ENCODE results near the gene GIPC1.

GIPC1 gene

DNA sequence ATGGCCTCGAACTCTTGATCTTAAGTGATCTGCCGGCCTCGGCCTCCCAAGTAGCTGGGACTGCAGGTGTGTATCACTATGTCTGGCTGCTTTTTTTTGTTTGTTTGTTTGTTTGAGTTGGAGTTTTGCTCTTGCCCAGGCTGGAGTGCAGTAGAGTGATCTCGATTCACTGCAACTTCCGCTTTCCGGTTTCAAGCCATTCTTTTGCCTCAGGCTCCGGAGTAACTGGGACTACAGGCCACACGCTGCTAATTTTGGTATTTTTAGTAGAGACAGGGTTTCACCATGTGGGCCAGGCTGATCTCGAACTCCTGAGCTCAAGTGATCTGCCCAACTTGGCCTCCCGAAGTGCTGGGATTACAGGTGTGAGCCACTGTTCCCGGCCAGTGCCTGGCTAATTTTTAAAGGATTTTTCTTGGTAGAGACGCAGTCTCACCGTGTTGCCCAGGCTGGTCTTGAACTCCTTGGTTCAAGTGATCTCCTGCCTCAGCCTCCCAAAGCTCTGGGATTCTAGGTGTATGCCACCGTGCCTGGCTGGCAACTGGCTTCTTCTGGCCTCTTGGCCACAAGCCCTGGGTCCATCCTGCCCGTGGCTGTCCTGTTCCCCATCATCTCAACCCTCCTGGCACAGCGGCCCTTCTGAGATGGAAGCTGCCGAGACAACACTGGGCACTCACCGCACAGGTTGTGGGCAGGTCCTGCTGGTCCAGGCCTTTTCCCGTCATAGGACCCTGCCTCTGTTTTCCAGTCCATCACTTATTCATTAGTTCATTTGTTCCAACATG, 45.0 kb upstream of the GIPC1 start:
- no peak for DNase-seq (ENCODE audit: low read depth in 2 of 2)
- H3K4me3 ChIP-seq (replicated peaks in 1 of 2; ENCODE audit: low read depth in 2 of 2, low read length in 2 of 2) = no peak overlapping the region
- TF ChIP-seq, protein P1, sequence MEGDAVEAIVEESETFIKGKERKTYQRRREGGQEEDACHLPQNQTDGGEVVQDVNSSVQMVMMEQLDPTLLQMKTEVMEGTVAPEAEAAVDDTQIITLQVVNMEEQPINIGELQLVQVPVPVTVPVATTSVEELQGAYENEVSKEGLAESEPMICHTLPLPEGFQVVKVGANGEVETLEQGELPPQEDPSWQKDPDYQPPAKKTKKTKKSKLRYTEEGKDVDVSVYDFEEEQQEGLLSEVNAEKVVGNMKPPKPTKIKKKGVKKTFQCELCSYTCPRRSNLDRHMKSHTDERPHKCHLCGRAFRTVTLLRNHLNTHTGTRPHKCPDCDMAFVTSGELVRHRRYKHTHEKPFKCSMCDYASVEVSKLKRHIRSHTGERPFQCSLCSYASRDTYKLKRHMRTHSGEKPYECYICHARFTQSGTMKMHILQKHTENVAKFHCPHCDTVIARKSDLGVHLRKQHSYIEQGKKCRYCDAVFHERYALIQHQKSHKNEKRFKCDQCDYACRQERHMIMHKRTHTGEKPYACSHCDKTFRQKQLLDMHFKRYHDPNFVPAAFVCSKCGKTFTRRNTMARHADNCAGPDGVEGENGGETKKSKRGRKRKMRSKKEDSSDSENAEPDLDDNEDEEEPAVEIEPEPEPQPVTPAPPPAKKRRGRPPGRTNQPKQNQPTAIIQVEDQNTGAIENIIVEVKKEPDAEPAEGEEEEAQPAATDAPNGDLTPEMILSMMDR (IDR thresholded peaks at IDR 0.05; ENCODE audit: low read depth, low read length) = no peak

DNA sequence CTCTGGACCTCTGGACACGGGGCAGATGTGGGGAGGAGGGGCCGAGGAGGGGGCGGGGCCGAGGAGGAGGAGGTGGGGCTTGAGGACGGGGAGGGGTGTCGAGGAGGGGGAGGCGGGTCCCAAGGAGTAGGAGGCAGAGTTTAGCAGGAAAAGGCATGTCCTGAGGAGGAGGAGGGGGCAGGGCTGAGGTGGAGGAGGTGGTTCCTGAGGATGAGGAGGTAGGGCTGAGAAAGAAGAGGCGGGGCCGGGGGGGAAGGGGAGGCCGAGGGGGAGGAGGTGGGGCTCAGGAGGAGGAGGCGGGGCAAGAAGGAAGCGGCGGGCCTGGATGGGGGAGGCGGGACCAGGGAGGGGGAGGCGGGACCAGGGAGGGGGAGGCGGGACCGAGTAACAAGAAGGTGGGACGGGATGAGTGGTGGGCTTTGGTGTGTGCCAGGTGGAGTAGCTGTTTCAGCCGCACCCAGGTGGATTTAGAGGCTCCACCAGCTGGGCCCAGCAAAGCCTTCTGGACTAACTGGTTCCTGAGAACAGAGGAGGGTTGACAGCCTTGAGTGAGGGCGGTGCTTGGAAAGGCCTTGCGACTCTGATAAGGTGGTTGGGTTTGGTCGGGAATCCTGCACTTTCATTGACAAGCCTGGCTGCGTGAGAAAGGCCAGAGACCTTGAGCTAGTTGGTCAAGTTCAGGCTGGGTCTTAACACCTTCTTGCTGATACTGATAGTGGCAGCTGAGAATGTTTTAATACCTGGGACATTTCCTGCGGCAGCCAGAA, 41.2 kb upstream of the GIPC1 start:
- TF ChIP-seq, protein P1 (IDR thresholded peaks at IDR 0.05; ENCODE audit: low read depth, low read length) = no peak
- peak; percentile 59 to 90 for DNase-seq (ENCODE audit: low read depth in 2 of 2)
- H3K4me3 ChIP-seq (replicated peaks in 1 of 2; ENCODE audit: low read depth in 2 of 2, low read length in 2 of 2) = peak overlapping the region in 1 of 2 donors; percentile 16

DNA sequence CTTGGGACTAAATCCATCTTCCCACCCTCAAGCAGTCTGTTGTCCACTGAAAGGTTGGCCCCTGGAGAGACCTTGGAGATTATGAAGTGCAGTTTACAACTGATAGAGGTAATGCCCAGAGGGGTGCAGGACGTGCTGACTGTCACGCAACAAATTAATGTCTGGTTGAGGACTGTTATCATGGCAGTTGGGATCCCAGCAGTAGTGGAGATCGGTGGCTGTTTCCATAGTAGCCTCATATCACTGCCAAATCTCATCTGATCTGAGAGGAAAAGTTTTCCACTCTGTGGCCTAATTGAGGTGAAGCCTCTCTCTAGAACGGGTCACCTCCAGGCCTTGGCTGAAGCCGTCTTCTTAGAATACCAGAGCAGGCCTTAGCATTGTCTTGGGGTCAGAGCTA, 37.5 kb upstream of the GIPC1 start:
- TF ChIP-seq, protein P1 (IDR thresholded peaks at IDR 0.05; ENCODE audit: low read depth, low read length) = no peak
- DNase-seq (ENCODE audit: low read depth in 2 of 2) = no peak
- no peak overlapping the region for H3K4me3 ChIP-seq (replicated peaks in 1 of 2; ENCODE audit: low read depth in 2 of 2, low read length in 2 of 2)

DNA sequence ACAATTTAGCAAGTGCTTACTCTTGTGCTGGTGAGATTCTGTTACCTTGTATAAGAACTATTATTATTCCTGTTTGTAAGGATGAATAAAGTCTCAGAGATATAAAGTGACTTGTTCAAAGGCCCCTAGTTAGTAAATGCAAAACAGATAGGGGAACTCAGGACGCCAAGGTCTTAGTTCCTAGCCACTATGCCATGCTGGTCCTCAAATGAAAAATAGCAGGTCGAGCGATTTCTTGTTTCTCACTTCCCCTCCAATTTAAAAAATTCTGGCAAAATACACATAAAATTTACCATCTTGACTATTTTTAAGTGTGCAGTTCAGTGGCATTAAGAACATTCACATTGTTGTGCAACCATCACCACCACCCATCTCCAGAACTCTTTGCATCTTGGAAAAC, 34.6 kb upstream of the GIPC1 start:
- DNase-seq (ENCODE audit: low read depth in 2 of 2) = no peak
- peak overlapping the region in 1 of 2 donors; percentile 92 for H3K4me3 ChIP-seq (replicated peaks in 1 of 2; ENCODE audit: low read depth in 2 of 2, low read length in 2 of 2)
- TF ChIP-seq, protein P1 (IDR thresholded peaks at IDR 0.05; ENCODE audit: low read depth, low read length) = no peak

DNA sequence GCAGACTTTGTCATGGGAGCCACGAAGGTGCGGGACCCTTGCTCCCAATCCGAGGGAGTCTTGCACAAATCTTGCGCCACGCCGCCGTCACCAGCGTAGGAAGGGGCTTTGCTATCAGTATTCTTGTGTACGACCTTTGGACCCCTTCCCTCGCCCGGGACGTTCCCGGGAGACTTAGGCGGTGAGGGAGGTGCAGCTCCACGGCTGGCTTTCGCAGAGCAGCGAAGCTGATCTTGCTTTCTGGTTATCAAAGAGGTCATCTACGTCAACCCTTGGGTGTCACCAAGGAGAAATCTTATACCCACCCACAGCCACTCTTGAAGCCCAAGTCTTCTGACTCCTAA, 34.0 kb upstream of the GIPC1 start:
- DNase-seq (ENCODE audit: low read depth in 2 of 2) = no peak
- TF ChIP-seq, protein P1 (IDR thresholded peaks at IDR 0.05; ENCODE audit: low read depth, low read length) = no peak
- peak overlapping the region; percentile 92 to 97 for H3K4me3 ChIP-seq (replicated peaks in 1 of 2; ENCODE audit: low read depth in 2 of 2, low read length in 2 of 2)

DNA sequence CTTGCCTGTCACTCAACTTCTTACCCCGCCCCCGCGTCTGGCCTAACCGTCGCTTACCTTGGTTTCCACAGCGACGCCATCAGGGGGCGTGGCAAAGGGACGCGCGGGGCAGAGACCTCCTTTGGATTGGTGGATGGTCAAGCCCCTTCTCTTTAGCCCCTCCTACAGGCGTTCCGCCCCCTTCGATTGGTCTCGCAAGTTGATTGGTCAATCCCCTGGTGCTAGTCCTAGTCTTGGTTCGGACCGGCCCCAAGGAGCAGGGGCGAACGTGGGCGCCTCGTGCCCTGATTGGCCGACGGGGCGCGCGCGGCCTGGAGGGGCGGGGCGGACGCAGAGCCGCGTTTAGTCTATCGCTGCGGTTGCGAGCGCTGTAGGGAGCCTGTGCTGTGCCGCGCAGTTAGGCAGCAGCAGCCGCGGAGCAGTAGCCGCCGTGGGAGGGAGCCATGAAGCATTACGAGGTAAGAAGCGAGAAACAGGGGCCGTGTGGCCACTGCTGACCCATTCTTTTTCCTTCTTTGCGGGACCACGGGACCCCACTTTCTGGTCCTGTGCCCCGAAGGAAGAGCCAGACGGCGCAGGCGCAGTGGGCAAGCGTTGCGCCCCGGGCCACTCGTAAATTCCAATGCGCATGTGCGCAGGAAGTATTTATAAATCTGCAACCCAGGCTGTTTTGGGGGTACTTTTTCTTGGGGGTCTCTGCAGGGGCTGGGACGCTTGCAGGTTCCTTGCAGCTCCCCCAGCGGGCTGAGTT, 33.5 kb upstream of the GIPC1 start, which contains the start of gene TECR:
TECR (plus strand) TSS at position 341 of the 751 bp plus-strand sequence; CDS start at position 444, 103 bp downstream.
- H3K4me3 ChIP-seq (replicated peaks in 1 of 2; ENCODE audit: low read depth in 2 of 2, low read length in 2 of 2) = peak within 1 kb of the TSS; percentile 92 to 97
- peak; percentile 100 for DNase-seq (ENCODE audit: low read depth in 2 of 2)
- TF ChIP-seq, protein P1 (IDR thresholded peaks at IDR 0.05; ENCODE audit: low read depth, low read length) = no peak

Data from cardiac fibroblast (primary cell).